H1 (cell line): Measurements from ENCODE around the gene DPYSL3. TPM values are rescaled to one million over a fixed set of nuclear protein-coding genes. Genes with fewer than 3 reads are reported as not detected.

ENCODE experiments used
- GTF2F1 ChIP-seq: IDR thresholded peaks from 2 replicates; pipeline ENCODE4 v1.6.1; 2012; ENCODE audit warnings: low read depth, low read length, improper control_type of control experiment, borderline replicate concordance
- NRF1 ChIP-seq: IDR thresholded peaks from 2 replicates; pipeline ENCODE4 v1.6.1; 2011; ENCODE audit warnings: mild to moderate bottlenecking, low read depth, low read length, improper control_type of control experiment
- polyA plus RNA-seq, 7 experiments: library from polyadenylated mRNA; depleted of rRNA in 3 of 7; stranded (reverse) in 5 of 7; unstranded in 2 of 7; fragments of >200 nt in 5 of 7; fragments of 200-250 nt in 2 of 7; gene quantifications; 1 replicate in 5 of 7; 2 replicates in 1 of 7; 4 replicates in 1 of 7; pipeline versions ENCODE4 v1.2.1 to v1.2.3, GENCODE V29; 2011 to 2013; ENCODE audit warnings: missing spikeins in 2 of 7, mixed read lengths in 2 of 7
- total RNA-seq: library from RNA; stranded (reverse); fragmentation: NEBNext Ultra II Directional; extraction: Animal tissue kit (Norgen Biotek cat#: 25700); gene quantifications from 2 replicates; pipeline ENCODE4 v1.2.1, GENCODE V29; 2021
- TF ChIP-seq, protein P1 (sequence below): IDR thresholded peaks from 2 replicates; pipeline ENCODE4 v1.6.1; 2012; ENCODE audit warnings: inconsistent platforms

The DPYSL3 gene
- total and polyA plus RNA-seq, 2 of the 8 experiments (the other 6 are each of a cell fraction or from before 2014, with no cell fraction given) = 268 to 387 TPM

GRCh38 chr5:147415651-147416050, 94.2 kb downstream of the DPYSL3 start (continued):
- TF ChIP-seq NRF1 (no peak), GTF2F1 (no peak)
- TF ChIP-seq, protein P1, sequence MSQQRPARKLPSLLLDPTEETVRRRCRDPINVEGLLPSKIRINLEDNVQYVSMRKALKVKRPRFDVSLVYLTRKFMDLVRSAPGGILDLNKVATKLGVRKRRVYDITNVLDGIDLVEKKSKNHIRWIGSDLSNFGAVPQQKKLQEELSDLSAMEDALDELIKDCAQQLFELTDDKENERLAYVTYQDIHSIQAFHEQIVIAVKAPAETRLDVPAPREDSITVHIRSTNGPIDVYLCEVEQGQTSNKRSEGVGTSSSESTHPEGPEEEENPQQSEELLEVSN = no peak
